Glutamatergic neuron (in vitro differentiated cells): Measurements from ENCODE around the gene PRDX2. TPM values are rescaled to one million over a fixed set of nuclear protein-coding genes. Genes with fewer than 3 reads are reported as not detected.
A peak's percentile ranks its signal among the peaks of the same experiment; 100 is the strongest.

Experiments used
- DNase-seq: peaks from one replicate; pipeline ENCODE4 v3.0.0; 2022
- H3K27ac Mint-ChIP-seq: one replicate; pipeline ENCODE4 v1.8.0; 2020; ENCODE audit warnings: mild to moderate bottlenecking, mixed read lengths, inconsistent platforms; ENCODE audit not compliant: unreplicated experiment
- H3K27me3 Mint-ChIP-seq: one replicate; pipeline ENCODE4 v1.8.0; 2020; ENCODE audit warnings: mild to moderate bottlenecking, moderate library complexity, mixed read lengths, inconsistent platforms; ENCODE audit not compliant: unreplicated experiment
- H3K36me3 Mint-ChIP-seq: one replicate; pipeline ENCODE4 v1.8.0; 2020; ENCODE audit warnings: mild to moderate bottlenecking, mixed read lengths, inconsistent platforms; ENCODE audit not compliant: unreplicated experiment
- H3K4me1 Mint-ChIP-seq: one replicate; pipeline ENCODE4 v1.8.0; 2020; ENCODE audit warnings: mild to moderate bottlenecking, low read depth, mixed read lengths, inconsistent platforms; ENCODE audit not compliant: unreplicated experiment
- H3K4me3 Mint-ChIP-seq: one replicate; pipeline ENCODE4 v1.8.0; 2020; ENCODE audit warnings: mild to moderate bottlenecking, mixed read lengths, inconsistent platforms; ENCODE audit not compliant: unreplicated experiment
- H3K9me3 Mint-ChIP-seq: one replicate; pipeline ENCODE4 v1.8.0; 2020; ENCODE audit warnings: mild to moderate bottlenecking, moderate library complexity, mixed read lengths, inconsistent platforms; ENCODE audit not compliant: unreplicated experiment
- total RNA-seq: library from RNA; stranded (reverse); fragmentation: NEBNext Ultra II Directional; extraction: Animal tissue kit (Norgen Biotek cat#: 25700); gene quantifications from one replicate; pipeline ENCODE4 v1.2.1, GENCODE V29; 2021; ENCODE audit not compliant: unreplicated experiment
- TF ChIP-seq, protein P1 (sequence below): fragments of 200-600 bp; sonication (generic); IDR thresholded peaks from one replicate; pipeline ENCODE4 v1.5.0; 2021; ENCODE audit not compliant: partially characterized antibody, unreplicated experiment

Gene PRDX2
- total RNA-seq, 1 donor from 2014 or later: 671 TPM

DNA sequence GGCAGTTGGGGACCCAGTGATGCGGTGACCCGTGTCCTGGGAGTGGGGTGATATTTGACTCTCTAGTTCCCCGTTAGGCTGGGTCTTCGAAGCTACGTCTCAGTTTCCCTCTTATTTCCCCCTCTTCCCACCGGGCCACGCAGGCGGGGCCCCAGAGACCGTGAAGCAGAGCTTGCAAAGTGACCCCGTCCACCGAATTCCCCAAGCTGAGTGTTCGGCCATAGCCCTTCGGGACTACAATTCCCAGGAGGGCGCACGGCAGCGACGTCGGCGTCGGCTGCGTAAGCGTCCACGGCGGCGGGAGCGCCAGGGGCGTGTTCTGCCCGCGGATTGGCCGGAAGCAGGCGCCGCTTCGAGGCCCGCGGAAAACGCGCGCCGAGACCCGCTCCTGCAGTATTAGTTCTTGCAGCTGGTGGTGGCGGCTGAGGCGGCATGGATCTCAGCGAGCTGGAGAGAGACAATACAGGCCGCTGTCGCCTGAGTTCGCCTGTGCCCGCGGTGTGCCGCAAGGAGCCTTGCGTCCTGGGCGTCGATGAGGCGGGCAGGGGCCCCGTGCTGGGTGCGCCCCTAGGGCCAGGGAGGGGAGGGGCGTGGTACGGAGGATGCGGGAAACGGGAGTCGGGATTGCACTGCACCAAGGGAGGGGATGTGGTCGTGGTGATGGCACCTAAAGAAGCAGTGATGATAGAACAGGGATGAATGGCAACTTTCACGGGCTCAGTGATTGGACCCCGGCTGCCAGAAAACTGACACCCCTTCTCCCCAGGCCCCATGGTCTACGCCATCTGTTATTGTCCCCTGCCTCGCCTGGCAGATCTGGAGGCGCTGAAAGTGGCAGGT, 4.9 kb upstream of the PRDX2 start, which contains the start of gene RNASEH2A:
TSS of gene RNASEH2A (plus strand) at position 343 of the 840 bp plus-strand sequence. CDS start at position 433, 90 bp downstream.
- H3K4me3 Mint-ChIP-seq: peak within 1 kb of the TSS; percentile 92
- H3K27ac Mint-ChIP-seq: peak within 1 kb of the TSS; percentile 80
- no peaks in the 10 kb centered on the region for H3K36me3 Mint-ChIP-seq

DNA sequence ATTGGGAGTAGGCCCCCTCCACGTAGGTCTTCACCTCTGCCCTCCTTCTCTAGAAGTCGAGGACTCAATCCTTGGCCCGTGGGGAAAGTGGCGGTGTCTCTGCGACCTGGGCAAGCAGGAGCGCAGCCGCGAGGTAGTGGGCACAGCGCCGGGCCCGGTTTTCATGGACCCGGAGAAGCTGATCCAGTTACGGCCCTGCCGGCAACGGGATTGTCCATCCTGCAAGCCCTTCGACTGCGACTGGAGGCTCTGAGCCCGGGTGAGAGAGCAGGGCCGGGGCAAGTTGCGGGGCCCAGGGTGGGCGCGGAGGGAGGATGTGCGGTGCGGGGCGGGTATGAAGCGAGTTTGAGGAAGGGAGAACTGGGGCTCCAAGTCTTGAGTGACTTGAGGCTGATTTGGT, 2.5 kb upstream of the PRDX2 start:
- Mint-ChIP-seq H3K27me3 (peaks cover 17% of the 10 kb centered on the region), H3K36me3 (no peaks in the 10 kb centered on the region), H3K4me1 (peaks cover 17% of the 10 kb centered on the region), H3K27ac (no peak overlapping the region), H3K4me3 (no peak overlapping the region), H3K9me3 (peaks cover 21% of the 10 kb centered on the region)
- TF ChIP-seq, protein P1, sequence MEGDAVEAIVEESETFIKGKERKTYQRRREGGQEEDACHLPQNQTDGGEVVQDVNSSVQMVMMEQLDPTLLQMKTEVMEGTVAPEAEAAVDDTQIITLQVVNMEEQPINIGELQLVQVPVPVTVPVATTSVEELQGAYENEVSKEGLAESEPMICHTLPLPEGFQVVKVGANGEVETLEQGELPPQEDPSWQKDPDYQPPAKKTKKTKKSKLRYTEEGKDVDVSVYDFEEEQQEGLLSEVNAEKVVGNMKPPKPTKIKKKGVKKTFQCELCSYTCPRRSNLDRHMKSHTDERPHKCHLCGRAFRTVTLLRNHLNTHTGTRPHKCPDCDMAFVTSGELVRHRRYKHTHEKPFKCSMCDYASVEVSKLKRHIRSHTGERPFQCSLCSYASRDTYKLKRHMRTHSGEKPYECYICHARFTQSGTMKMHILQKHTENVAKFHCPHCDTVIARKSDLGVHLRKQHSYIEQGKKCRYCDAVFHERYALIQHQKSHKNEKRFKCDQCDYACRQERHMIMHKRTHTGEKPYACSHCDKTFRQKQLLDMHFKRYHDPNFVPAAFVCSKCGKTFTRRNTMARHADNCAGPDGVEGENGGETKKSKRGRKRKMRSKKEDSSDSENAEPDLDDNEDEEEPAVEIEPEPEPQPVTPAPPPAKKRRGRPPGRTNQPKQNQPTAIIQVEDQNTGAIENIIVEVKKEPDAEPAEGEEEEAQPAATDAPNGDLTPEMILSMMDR: no peak
- no peak for DNase-seq

More for the DNA sequence above, 4.9 kb upstream of the PRDX2 start, which contains the start of gene RNASEH2A:
- peak; percentile 91 for DNase-seq
- Mint-ChIP-seq H3K4me1 (peaks cover 12% of the 10 kb centered on the region), H3K27me3 (peaks cover 10% of the 10 kb centered on the region), H3K9me3 (peaks cover 16% of the 10 kb centered on the region)
- TF ChIP-seq, protein P1: no peak

DNA sequence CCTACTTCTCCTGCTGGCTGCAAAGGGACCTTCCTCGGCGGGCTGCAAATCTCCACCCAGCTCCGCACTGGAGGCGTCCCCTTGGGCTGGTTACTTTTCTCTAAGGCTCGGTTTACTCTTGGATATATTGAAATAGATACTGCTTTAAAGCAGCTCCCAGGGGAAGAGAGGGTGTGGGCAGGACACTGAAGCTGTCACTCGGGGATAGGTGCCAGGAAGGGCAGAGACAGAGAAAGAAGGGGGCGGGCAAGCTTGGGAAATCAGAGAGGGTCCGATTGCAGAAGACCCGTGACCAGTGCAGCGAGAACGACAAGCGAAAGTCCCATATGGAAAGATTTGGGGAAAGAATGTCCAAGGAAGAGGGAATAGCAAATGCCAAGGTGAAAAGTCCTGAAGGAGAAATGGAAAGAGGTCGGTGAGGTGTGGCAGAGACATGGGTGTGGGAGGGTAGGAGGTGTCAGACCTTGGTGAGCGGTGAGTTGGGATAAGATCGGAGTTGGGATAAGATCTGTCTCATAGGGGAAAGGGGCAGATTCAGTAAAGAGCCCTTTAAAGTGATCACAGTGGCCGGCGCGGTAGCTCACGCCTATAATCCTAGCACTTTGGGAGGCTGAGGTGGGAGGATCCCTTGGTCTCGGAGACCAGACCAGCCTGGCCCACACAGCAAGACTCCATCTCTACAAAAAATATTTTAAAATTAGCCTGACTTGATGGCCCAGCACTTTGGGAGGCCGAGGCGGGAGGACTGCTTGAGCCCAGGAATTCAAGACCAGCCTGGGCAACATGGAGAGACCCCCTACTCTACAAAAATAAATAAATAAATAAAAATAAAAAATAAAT, 887 bp upstream of the PRDX2 start:
- DNase-seq: no peak
- Mint-ChIP-seq H3K4me3 (peak overlapping the region; percentile 50), H3K27me3 (peaks cover 14% of the 10 kb centered on the region), H3K36me3 (no peaks in the 10 kb centered on the region), H3K4me1 (peaks cover 17% of the 10 kb centered on the region), H3K27ac (peak overlapping the region; percentile 33), H3K9me3 (peaks cover 23% of the 10 kb centered on the region)
- TF ChIP-seq, protein P1: no peak

DNA sequence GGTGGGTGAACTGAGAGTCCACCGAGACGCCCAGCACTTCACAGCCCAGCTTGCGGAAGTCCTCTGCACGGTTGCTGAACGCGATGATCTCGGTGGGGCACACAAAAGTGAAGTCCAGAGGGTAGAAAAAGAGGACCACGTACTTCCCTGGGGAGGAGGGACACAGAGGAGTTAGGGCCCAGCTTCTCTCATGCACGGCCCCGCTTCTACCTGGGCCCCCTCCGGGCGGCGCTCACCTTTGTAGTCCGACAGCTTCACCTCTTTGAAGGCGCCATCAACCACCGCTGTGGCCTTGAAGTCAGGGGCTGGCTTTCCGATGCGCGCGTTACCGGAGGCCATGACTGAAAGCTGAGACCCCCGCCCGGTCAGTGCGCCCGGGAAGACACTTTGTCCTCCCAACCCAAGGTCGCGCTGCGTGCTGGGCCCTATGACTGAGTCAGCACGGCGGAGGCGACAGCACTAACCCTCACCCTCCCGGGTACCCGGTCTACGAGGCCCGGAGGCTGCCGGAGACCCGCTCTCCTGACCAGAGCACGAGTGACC, 606 bp downstream of the PRDX2 start:
- peak; percentile 59 for DNase-seq
- Mint-ChIP-seq H3K4me3 (peak overlapping the region; percentile 94), H3K9me3 (peaks cover 19% of the 10 kb centered on the region), H3K27me3 (peaks cover 14% of the 10 kb centered on the region), H3K27ac (peak overlapping the region; percentile 87), H3K4me1 (peaks cover 17% of the 10 kb centered on the region), H3K36me3 (no peaks in the 10 kb centered on the region)
- TF ChIP-seq, protein P1: no peak
